Right hindlimb (tissue), 1 donor: ENCODE measurements around the gene SCYL1.
"Not testable (repeated sequence)": the region's sequence is repeated elsewhere in the genome, so short reads cannot be mapped to it uniquely, and the experiment has no call there.

Source experiments
- DNase-seq: peaks from one replicate; pipeline ENCODE4 v3.0.0-alpha.2; 2018

The SCYL1 gene

GRCh38 chr11:65506290-65506771 is 18.6 kb upstream of the SCYL1 start:
- DNase-seq: no peak

- peak; percentile 79 for DNase-seq
Measured at GRCh38 chr11:65506772-65507505, 17.9 kb upstream of the SCYL1 start.

GRCh38 chr11:65512311-65512710 is 12.6 kb upstream of the SCYL1 start:
- not testable (repeated sequence) for DNase-seq

GRCh38 chr11:65516135-65516968 is 8.5 kb upstream of the SCYL1 start:
- DNase-seq: no peak

- not testable (repeated sequence) for DNase-seq
Measured at GRCh38 chr11:65518941-65519549, 5.8 kb upstream of the SCYL1 start.

- not testable (repeated sequence) for DNase-seq
Measured at GRCh38 chr11:65521777-65522521, 2.9 kb upstream of the SCYL1 start.

GRCh38 chr11:65522718-65523630 is 1.9 kb upstream of the SCYL1 start:
- not testable (repeated sequence) for DNase-seq

- not testable (repeated sequence) for DNase-seq
Measured at GRCh38 chr11:65523631-65523968, 1.3 kb upstream of the SCYL1 start.

GRCh38 chr11:65524014-65524740 is 706 bp upstream of the SCYL1 start:
- DNase-seq: peak; percentile 52

GRCh38 chr11:65525546-65526480 is 930 bp downstream of the SCYL1 start:
- DNase-seq: no peak

- DNase-seq: no peak
Measured at GRCh38 chr11:65526744-65527143, 1.9 kb downstream of the SCYL1 start.

- no peak for DNase-seq
Measured at GRCh38 chr11:65528819-65529350, 4.0 kb downstream of the SCYL1 start.

- no peak for DNase-seq
Measured at GRCh38 chr11:65529475-65530156, 4.7 kb downstream of the SCYL1 start.

GRCh38 chr11:65530157-65530496 is 5.2 kb downstream of the SCYL1 start:
- no peak for DNase-seq

- DNase-seq: no peak
Measured at GRCh38 chr11:65532388-65533064, 7.6 kb downstream of the SCYL1 start.

- no peak for DNase-seq
Measured at GRCh38 chr11:65535102-65535501, 10.2 kb downstream of the SCYL1 start.

- no peak for DNase-seq
Measured at GRCh38 chr11:65536412-65537295, 11.8 kb downstream of the SCYL1 start.

- no peak for DNase-seq
Measured at GRCh38 chr11:65537296-65537597, 12.4 kb downstream of the SCYL1 start.
